Fibroblast of lung (primary cell): ENCODE measurements around the gene HOXC12. TPM values are rescaled to one million over a fixed set of nuclear protein-coding genes. Genes with fewer than 3 reads are reported as not detected.

Experiments used
- DNase-seq, 2 donors: peaks; one replicate each; pipeline versions ENCODE4 v3.0.0 to v3.0.0-alpha.2; 2010; ENCODE audit warnings: low read depth in 2 of 2
- H2AFZ ChIP-seq: 2 replicates; pipeline ENCODE4 v1.5.1; 2012; ENCODE audit warnings: low read length, control low read depth, inconsistent platforms
- H3K27ac ChIP-seq: 2 replicates; pipeline ENCODE4 v1.5.1; 2011; ENCODE audit warnings: low read length, control low read depth; ENCODE audit not compliant: insufficient read depth
- H3K27me3 ChIP-seq: 2 replicates; pipeline ENCODE4 v1.5.1; 2011; ENCODE audit warnings: mild to moderate bottlenecking, low read length; ENCODE audit not compliant: control insufficient read depth, insufficient read depth
- H3K36me3 ChIP-seq: 2 replicates; pipeline ENCODE4 v1.5.1; 2011; ENCODE audit warnings: low read length; ENCODE audit not compliant: control insufficient read depth, insufficient read depth
- H3K4me1 ChIP-seq: 2 replicates; pipeline ENCODE4 v1.5.1; 2011; ENCODE audit warnings: low read length; ENCODE audit not compliant: control insufficient read depth, insufficient read depth; ENCODE audit errors: extremely low read depth
- H3K4me2 ChIP-seq: 2 replicates; pipeline ENCODE4 v1.5.1; 2011; ENCODE audit warnings: low read length, control low read depth; ENCODE audit not compliant: insufficient read depth; ENCODE audit errors: extremely low read depth
- H3K4me3 ChIP-seq, 4 experiments: fragments of 200-600 bp in 1 of 4; sonication (generic) in 1 of 4; replicated peaks in 1 of 4; 2 replicates each; pipeline ENCODE4 v1.5.1; 2011 to 2016; ENCODE audit warnings: low read length in 4 of 4, low read depth in 3 of 4, mild to moderate bottlenecking in 3 of 4, control low read depth in 2 of 4, inconsistent platforms in 1 of 4, mixed read lengths in 1 of 4; ENCODE audit not compliant: insufficient read depth in 1 of 4; ENCODE audit errors: control extremely low read depth in 1 of 4
- H3K79me2 ChIP-seq: 2 replicates; pipeline ENCODE4 v1.5.1; 2012; ENCODE audit warnings: mild to moderate bottlenecking, low read length, inconsistent platforms; ENCODE audit not compliant: control insufficient read depth, insufficient read depth
- H3K9ac ChIP-seq: 2 replicates; pipeline ENCODE4 v1.5.1; 2011; ENCODE audit warnings: mild to moderate bottlenecking, low read length, control low read depth; ENCODE audit not compliant: insufficient read depth
- H3K9me3 ChIP-seq: 2 replicates; pipeline ENCODE4 v1.5.1; 2012; ENCODE audit warnings: low read depth, low read length; ENCODE audit not compliant: control insufficient read depth, insufficient read depth
- H4K20me1 ChIP-seq: 2 replicates; pipeline ENCODE4 v1.5.1; 2011; ENCODE audit warnings: low read length; ENCODE audit not compliant: control insufficient read depth, insufficient read depth; ENCODE audit errors: extremely low read depth
- CTCF ChIP-seq, 2 donors: IDR thresholded peaks in 1 of 2; conservative IDR thresholded peaks in 1 of 2; 1 replicate in 1 of 2; 2 replicates in 1 of 2; pipeline ENCODE4 v1.5.1; 2011 to 2012; ENCODE audit warnings: low read length in 2 of 2, control low read depth in 1 of 2, inconsistent platforms in 1 of 2, low read depth in 1 of 2, mild to moderate bottlenecking in 1 of 2
- EZH2 ChIP-seq: IDR thresholded peaks from 2 replicates; pipeline ENCODE4 v1.5.1; 2012; ENCODE audit warnings: low read length, control low read depth, mild to moderate bottlenecking; ENCODE audit errors: missing control alignments
- polyA plus RNA-seq, 2 donors: library from polyadenylated mRNA; depleted of rRNA in 1 of 2; stranded (reverse) in 1 of 2; unstranded in 1 of 2; fragments of >200 nt; gene quantifications; 2 replicates each; pipeline ENCODE4 v1.2.1, GENCODE V29; 2011 to 2012; ENCODE audit warnings: missing spikeins in 1 of 2
- total RNA-seq: library from RNA; depleted of rRNA; stranded (reverse); fragments of >200 nt; gene quantifications from 2 replicates; pipeline ENCODE4 v1.2.1, GENCODE V29; 2014

HOXC12 gene
- total and polyA plus RNA-seq, 2 donors (not counting 1 experiment from before 2014, with no cell fraction given) = not detected

GRCh38 chr12:53944907-53945847 is 9.5 kb upstream of the HOXC12 start:
- DNase-seq = no peak
- no peaks in the 10 kb centered on the region for H3K36me3 ChIP-seq
- H2AFZ ChIP-seq = no peak overlapping the region
- H3K79me2 ChIP-seq = no peaks in the 10 kb centered on the region
- TF ChIP-seq CTCF (conservative IDR thresholded peaks at IDR 0.05 in 1 of 2, IDR thresholded peaks at IDR 0.05 in 1 of 2; ENCODE audit: low read depth in 1 of 2, low read length in 2 of 2) (no peak), EZH2 (peak; percentile 89)
- peaks cover 2% of the 10 kb centered on the region for H4K20me1 ChIP-seq
- H3K27ac ChIP-seq = no peak overlapping the region
- H3K4me1 ChIP-seq = no peaks in the 10 kb centered on the region
- H3K9me3 ChIP-seq = no peaks in the 10 kb centered on the region
- no peak overlapping the region for H3K4me3 ChIP-seq
- no peak overlapping the region for H3K9ac ChIP-seq
- H3K4me2 ChIP-seq = no peak overlapping the region
- peaks cover 81% of the 10 kb centered on the region for H3K27me3 ChIP-seq

- H4K20me1 ChIP-seq = peaks cover 2% of the 10 kb centered on the region
- H3K27me3 ChIP-seq = peaks cover 91% of the 10 kb centered on the region
Measured at GRCh38 chr12:53947743-53948142, 7.0 kb upstream of the HOXC12 start.

More at GRCh38 chr12:53947743-53948142, 7.0 kb upstream of the HOXC12 start:
- DNase-seq = no peak
- no peaks in the 10 kb centered on the region for H3K79me2 ChIP-seq
- no peaks in the 10 kb centered on the region for H3K9me3 ChIP-seq
- H3K36me3 ChIP-seq = no peaks in the 10 kb centered on the region
- H3K9ac ChIP-seq = no peak overlapping the region
- no peak overlapping the region for H3K4me3 ChIP-seq
- TF ChIP-seq CTCF (conservative IDR thresholded peaks at IDR 0.05 in 1 of 2, IDR thresholded peaks at IDR 0.05 in 1 of 2; ENCODE audit: low read depth in 1 of 2, low read length in 2 of 2) = no peak
- H3K4me1 ChIP-seq = no peaks in the 10 kb centered on the region
- no peak overlapping the region for H3K4me2 ChIP-seq
- no peak overlapping the region for H2AFZ ChIP-seq
- no peak overlapping the region for H3K27ac ChIP-seq
